AG09309 (cell line): ENCODE measurements around the gene DARS1.

ENCODE experiments used
- DNase-seq: peaks from one replicate; pipeline ENCODE4 v3.0.0-alpha.2; 2010; ENCODE audit warnings: low read depth
- H3K4me3 ChIP-seq: 2 replicates; pipeline ENCODE4 v1.5.1; 2011; ENCODE audit warnings: mild to moderate bottlenecking, low read depth, low read length, moderate library complexity; ENCODE audit not compliant: control insufficient read depth
- CTCF ChIP-seq: IDR thresholded peaks from 2 replicates; pipeline ENCODE4 v1.5.1; 2011; ENCODE audit warnings: mild to moderate bottlenecking, low read depth, low read length, inconsistent platforms; ENCODE audit not compliant: insufficient read depth, control insufficient read depth; ENCODE audit errors: missing control alignments

Gene DARS1

GRCh38 chr2:136023416-136023815 is 38.0 kb upstream of the DARS1 start:
- DNase-seq: no peak
- TF ChIP-seq CTCF: no peak
- H3K4me3 ChIP-seq: no peak overlapping the region

- DNase-seq: no peak
- no peak overlapping the region for H3K4me3 ChIP-seq
- no peak for TF ChIP-seq CTCF
These were observed 37.1 kb upstream of the DARS1 start for GRCh38 chr2:136022396-136023146.

GRCh38 chr2:136021976-136022375 is 36.5 kb upstream of the DARS1 start:
- no peak for TF ChIP-seq CTCF
- no peak overlapping the region for H3K4me3 ChIP-seq
- no peak for DNase-seq

GRCh38 chr2:136021406-136021805 is 36.0 kb upstream of the DARS1 start:
- no peak for TF ChIP-seq CTCF
- no peak overlapping the region for H3K4me3 ChIP-seq
- DNase-seq: no peak

- TF ChIP-seq CTCF: no peak
- no peak overlapping the region for H3K4me3 ChIP-seq
- DNase-seq: no peak
These were observed 35.4 kb upstream of the DARS1 start for GRCh38 chr2:136020831-136021230.

- no peak for TF ChIP-seq CTCF
- H3K4me3 ChIP-seq: no peak overlapping the region
- DNase-seq: no peak
These were observed 34.4 kb upstream of the DARS1 start for GRCh38 chr2:136019825-136020224.

GRCh38 chr2:136019306-136019705 is 33.9 kb upstream of the DARS1 start:
- DNase-seq: no peak
- no peak overlapping the region for H3K4me3 ChIP-seq

More at GRCh38 chr2:136019306-136019705, 33.9 kb upstream of the DARS1 start:
- TF ChIP-seq CTCF: no peak
